ENCODE results near the gene CHCHD3. TPM values are rescaled to one million over a fixed set of nuclear protein-coding genes. Genes with fewer than 3 reads are reported as not detected.

Gene CHCHD3
- total RNA-seq, 1 donor from 2014 or later: 61.5 TPM

GRCh38 chr7:133003052-133003910, 78.6 kb downstream of the CHCHD3 start:
- no peaks in the 10 kb centered on the region for H3K27me3 Mint-ChIP-seq (ENCODE audit: unreplicated experiment)
- H3K4me3 Mint-ChIP-seq (ENCODE audit: unreplicated experiment): no peak overlapping the region
- TF ChIP-seq CTCF (IDR thresholded peaks at IDR 0.05; ENCODE audit: partially characterized antibody, unreplicated experiment): no peak
- no peaks in the 10 kb centered on the region for H3K36me3 Mint-ChIP-seq (ENCODE audit: unreplicated experiment)
- no peaks in the 10 kb centered on the region for H3K9me3 Mint-ChIP-seq (ENCODE audit: unreplicated experiment)
- no peak for DNase-seq
- no peaks in the 10 kb centered on the region for H3K4me1 Mint-ChIP-seq (ENCODE audit: low read depth, unreplicated experiment)
- H3K27ac Mint-ChIP-seq (ENCODE audit: unreplicated experiment): no peak overlapping the region

- TF ChIP-seq CTCF (IDR thresholded peaks at IDR 0.05; ENCODE audit: partially characterized antibody, unreplicated experiment): no peak
- Mint-ChIP-seq H3K4me3 (ENCODE audit: unreplicated experiment) (no peak overlapping the region), H3K9me3 (ENCODE audit: unreplicated experiment) (no peaks in the 10 kb centered on the region), H3K27me3 (ENCODE audit: unreplicated experiment) (no peaks in the 10 kb centered on the region), H3K4me1 (ENCODE audit: low read depth, unreplicated experiment) (no peaks in the 10 kb centered on the region), H3K36me3 (ENCODE audit: unreplicated experiment) (no peaks in the 10 kb centered on the region), H3K27ac (ENCODE audit: unreplicated experiment) (no peak overlapping the region)
- no peak for DNase-seq
These were observed 80.2 kb downstream of the CHCHD3 start for GRCh38 chr7:133001727-133002126.

- H3K27me3 Mint-ChIP-seq (ENCODE audit: unreplicated experiment): no peaks in the 10 kb centered on the region
- no peaks in the 10 kb centered on the region for H3K9me3 Mint-ChIP-seq (ENCODE audit: unreplicated experiment)
- no peak overlapping the region for H3K27ac Mint-ChIP-seq (ENCODE audit: unreplicated experiment)
- no peak for DNase-seq
- no peak for TF ChIP-seq CTCF (IDR thresholded peaks at IDR 0.05; ENCODE audit: partially characterized antibody, unreplicated experiment)
- H3K36me3 Mint-ChIP-seq (ENCODE audit: unreplicated experiment): no peaks in the 10 kb centered on the region
- H3K4me1 Mint-ChIP-seq (ENCODE audit: low read depth, unreplicated experiment): no peaks in the 10 kb centered on the region
- no peak overlapping the region for H3K4me3 Mint-ChIP-seq (ENCODE audit: unreplicated experiment)
These were observed 82.0 kb downstream of the CHCHD3 start for GRCh38 chr7:132999845-133000244.

GRCh38 chr7:132998763-132999162, 83.1 kb downstream of the CHCHD3 start:
- Mint-ChIP-seq H3K36me3 (ENCODE audit: unreplicated experiment) (no peaks in the 10 kb centered on the region), H3K27me3 (ENCODE audit: unreplicated experiment) (no peaks in the 10 kb centered on the region), H3K4me1 (ENCODE audit: low read depth, unreplicated experiment) (no peaks in the 10 kb centered on the region), H3K27ac (ENCODE audit: unreplicated experiment) (no peak overlapping the region), H3K9me3 (ENCODE audit: unreplicated experiment) (no peaks in the 10 kb centered on the region), H3K4me3 (ENCODE audit: unreplicated experiment) (no peak overlapping the region)
- no peak for DNase-seq
- TF ChIP-seq CTCF (IDR thresholded peaks at IDR 0.05; ENCODE audit: partially characterized antibody, unreplicated experiment): no peak

- no peak for DNase-seq
- H3K27ac Mint-ChIP-seq (ENCODE audit: unreplicated experiment): no peak overlapping the region
- H3K9me3 Mint-ChIP-seq (ENCODE audit: unreplicated experiment): no peaks in the 10 kb centered on the region
- no peaks in the 10 kb centered on the region for H3K27me3 Mint-ChIP-seq (ENCODE audit: unreplicated experiment)
- H3K36me3 Mint-ChIP-seq (ENCODE audit: unreplicated experiment): no peaks in the 10 kb centered on the region
- no peak for TF ChIP-seq CTCF (IDR thresholded peaks at IDR 0.05; ENCODE audit: partially characterized antibody, unreplicated experiment)
- no peak overlapping the region for H3K4me3 Mint-ChIP-seq (ENCODE audit: unreplicated experiment)
- peaks cover 1% of the 10 kb centered on the region for H3K4me1 Mint-ChIP-seq (ENCODE audit: low read depth, unreplicated experiment)
These were observed 84.4 kb downstream of the CHCHD3 start for GRCh38 chr7:132997505-132997904.
